ENCODE measurements around the gene SHROOM3.
"Not testable (repeated sequence)": the region's sequence is repeated elsewhere in the genome, so short reads cannot be mapped to it uniquely, and the experiment has no call there.

DNA sequence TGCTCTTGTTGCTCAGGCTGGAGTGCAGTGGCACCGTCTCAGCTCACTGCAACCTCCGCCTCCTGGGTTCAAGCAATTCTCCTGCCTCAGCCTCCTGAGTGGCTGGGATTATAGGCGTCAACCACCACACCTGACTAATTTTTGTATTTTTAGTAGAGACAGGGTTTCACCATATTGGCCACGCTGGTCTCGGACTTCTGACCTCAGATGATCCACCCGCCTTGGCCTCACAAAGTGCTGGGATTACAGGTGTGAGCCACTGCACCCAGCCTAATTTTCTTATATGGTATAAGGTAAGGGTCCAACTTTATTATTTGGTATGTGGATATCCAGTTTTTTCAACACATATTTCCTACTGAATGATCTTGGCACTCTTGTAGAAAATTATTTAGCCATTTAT lies 19.0 kb downstream of the SHROOM3 start:
- TF ChIP-seq POLR2A (IDR thresholded peaks at IDR 0.05) = not testable (repeated sequence)
- TF ChIP-seq, protein P1, sequence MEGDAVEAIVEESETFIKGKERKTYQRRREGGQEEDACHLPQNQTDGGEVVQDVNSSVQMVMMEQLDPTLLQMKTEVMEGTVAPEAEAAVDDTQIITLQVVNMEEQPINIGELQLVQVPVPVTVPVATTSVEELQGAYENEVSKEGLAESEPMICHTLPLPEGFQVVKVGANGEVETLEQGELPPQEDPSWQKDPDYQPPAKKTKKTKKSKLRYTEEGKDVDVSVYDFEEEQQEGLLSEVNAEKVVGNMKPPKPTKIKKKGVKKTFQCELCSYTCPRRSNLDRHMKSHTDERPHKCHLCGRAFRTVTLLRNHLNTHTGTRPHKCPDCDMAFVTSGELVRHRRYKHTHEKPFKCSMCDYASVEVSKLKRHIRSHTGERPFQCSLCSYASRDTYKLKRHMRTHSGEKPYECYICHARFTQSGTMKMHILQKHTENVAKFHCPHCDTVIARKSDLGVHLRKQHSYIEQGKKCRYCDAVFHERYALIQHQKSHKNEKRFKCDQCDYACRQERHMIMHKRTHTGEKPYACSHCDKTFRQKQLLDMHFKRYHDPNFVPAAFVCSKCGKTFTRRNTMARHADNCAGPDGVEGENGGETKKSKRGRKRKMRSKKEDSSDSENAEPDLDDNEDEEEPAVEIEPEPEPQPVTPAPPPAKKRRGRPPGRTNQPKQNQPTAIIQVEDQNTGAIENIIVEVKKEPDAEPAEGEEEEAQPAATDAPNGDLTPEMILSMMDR (IDR thresholded peaks at IDR 0.05) = not testable (repeated sequence)
